DND-41 (cell line): ENCODE data around the gene ZMIZ1.

Experiments used
- ATAC-seq: fragments of 200-7000 bp; cut with Tn5 transposase; 3 replicates; pipeline ENCODE4 v1.9.1; 2021; ENCODE audit warnings: low read depth; ENCODE audit not compliant: insufficient read depth
- DNase-seq: peaks from one replicate; pipeline ENCODE4 v3.0.0-alpha.2; 2020
- H2AFZ ChIP-seq: 2 replicates; pipeline ENCODE4 v1.6.0; 2012; ENCODE audit warnings: low read depth, low read length
- H3K27ac ChIP-seq: 2 replicates; pipeline ENCODE4 v1.5.1; 2012; ENCODE audit warnings: low read length, inconsistent platforms
- H3K27me3 ChIP-seq: fragments of 200-600 bp; sonication (generic); 2 replicates; pipeline ENCODE4 v1.6.0; 2012; ENCODE audit warnings: low read length, mild to moderate bottlenecking, inconsistent platforms; ENCODE audit not compliant: insufficient read depth, poor library complexity
- H3K36me3 ChIP-seq: 2 replicates; pipeline ENCODE4 v1.5.1; 2012; ENCODE audit warnings: low read length, inconsistent platforms; ENCODE audit not compliant: insufficient read depth
- H3K4me1 ChIP-seq: 2 replicates; pipeline ENCODE4 v1.5.1; 2012; ENCODE audit warnings: mild to moderate bottlenecking, low read length; ENCODE audit not compliant: insufficient read depth
- H3K4me2 ChIP-seq: 2 replicates; pipeline ENCODE4 v1.6.0; 2012; ENCODE audit warnings: mild to moderate bottlenecking, moderate library complexity, low read length, inconsistent platforms; ENCODE audit not compliant: insufficient read depth
- H3K4me3 ChIP-seq, 2 experiments: fragments of 200-600 bp in 1 of 2; shearing (Covaris generic) in 1 of 2; 2 replicates each; pipeline ENCODE4 v1.5.1; 2012 to 2016; ENCODE audit warnings: inconsistent platforms in 2 of 2, low read length in 2 of 2, mild to moderate bottlenecking in 2 of 2, low read depth in 1 of 2, moderate library complexity in 1 of 2
- H3K79me2 ChIP-seq: 2 replicates; pipeline ENCODE4 v1.6.0; 2012; ENCODE audit warnings: low read length, inconsistent platforms; ENCODE audit not compliant: insufficient read depth
- H3K9ac ChIP-seq: 2 replicates; pipeline ENCODE4 v1.6.0; 2012; ENCODE audit warnings: low read depth, mild to moderate bottlenecking, inconsistent platforms, low read length, moderate library complexity
- H3K9me3 ChIP-seq: 2 replicates; pipeline ENCODE4 v1.5.1; 2012; ENCODE audit warnings: low read length, moderate library complexity, mild to moderate bottlenecking, inconsistent platforms; ENCODE audit not compliant: insufficient read depth, severe bottlenecking
- H4K20me1 ChIP-seq: 2 replicates; pipeline ENCODE4 v1.6.0; 2012; ENCODE audit warnings: low read length; ENCODE audit not compliant: insufficient read depth
- CTCF ChIP-seq: IDR thresholded peaks from 2 replicates; pipeline ENCODE4 v1.5.1; 2012; ENCODE audit warnings: borderline replicate concordance, low read length, moderate library complexity, mild to moderate bottlenecking; ENCODE audit not compliant: poor library complexity, severe bottlenecking; ENCODE audit errors: extremely low read depth
- EZH2 ChIP-seq: IDR thresholded peaks from 3 replicates; pipeline ENCODE4 v1.6.1; 2012; ENCODE audit warnings: borderline replicate concordance, low read depth, mild to moderate bottlenecking, moderate library complexity, low read length, inconsistent platforms; ENCODE audit not compliant: severe bottlenecking

The ZMIZ1 gene

GRCh38 chr10:79320316-79320715, 251.6 kb downstream of the ZMIZ1 start:
- Histone ChIP-seq H2AFZ (no peak overlapping the region), H3K36me3 (no peaks in the 10 kb centered on the region), H3K9me3 (no peaks in the 10 kb centered on the region), H3K27ac (no peak overlapping the region), H3K9ac (no peak overlapping the region), H3K4me1 (peaks cover 60% of the 10 kb centered on the region), H3K27me3 (peaks cover 23% of the 10 kb centered on the region), H4K20me1 (peaks cover 80% of the 10 kb centered on the region), H3K79me2 (no peaks in the 10 kb centered on the region), H3K4me3 (no peak overlapping the region), H3K4me2 (no peak overlapping the region)
- no peak for DNase-seq
- TF ChIP-seq CTCF (no peak), EZH2 (no peak)
- ATAC-seq, result no peak

DNA sequence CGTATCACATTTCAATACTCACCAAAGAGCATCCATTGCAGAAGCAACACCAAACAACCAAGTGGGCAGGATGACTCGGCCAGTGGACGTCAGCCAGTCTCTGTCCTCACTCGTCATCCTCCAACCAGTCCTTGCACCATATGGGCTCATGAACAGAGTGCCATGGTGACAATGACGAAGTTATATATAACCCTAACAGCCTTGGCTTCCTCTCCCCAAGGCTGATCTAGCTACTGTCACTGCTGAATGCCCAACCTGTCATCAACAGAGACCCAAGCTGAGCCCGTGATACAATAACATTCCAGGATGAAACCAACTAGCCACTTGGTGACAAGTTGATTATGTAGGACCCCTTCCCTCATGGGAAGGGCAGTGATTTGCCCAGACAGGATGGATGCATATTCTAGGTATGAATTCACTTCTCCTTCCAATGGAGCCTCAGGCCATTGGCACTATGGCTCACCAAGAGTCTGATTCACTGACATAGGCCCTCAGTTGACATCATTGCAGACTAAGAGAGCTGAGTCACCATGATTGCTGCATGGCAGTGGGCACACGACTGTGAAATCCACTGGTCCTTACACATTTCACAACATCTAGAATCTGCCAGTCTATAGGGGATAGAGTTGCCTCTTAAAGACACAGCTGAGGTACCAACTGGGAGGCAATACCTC, 252.2 kb downstream of the ZMIZ1 start:
- peaks cover 23% of the 10 kb centered on the region for H3K27me3 ChIP-seq
- no peak overlapping the region for H3K4me2 ChIP-seq
- H3K9ac ChIP-seq, result no peak overlapping the region
- DNase-seq, result no peak
- no peak overlapping the region for H3K27ac ChIP-seq
- H3K36me3 ChIP-seq, result no peaks in the 10 kb centered on the region
- no peak overlapping the region for H3K4me3 ChIP-seq
- no peak for TF ChIP-seq EZH2
- no peak for TF ChIP-seq CTCF
- ATAC-seq, result no peak
- peaks cover 78% of the 10 kb centered on the region for H4K20me1 ChIP-seq
- H3K79me2 ChIP-seq, result no peaks in the 10 kb centered on the region
- H3K9me3 ChIP-seq, result no peaks in the 10 kb centered on the region
- H2AFZ ChIP-seq, result no peak overlapping the region
- peaks cover 55% of the 10 kb centered on the region for H3K4me1 ChIP-seq

DNA sequence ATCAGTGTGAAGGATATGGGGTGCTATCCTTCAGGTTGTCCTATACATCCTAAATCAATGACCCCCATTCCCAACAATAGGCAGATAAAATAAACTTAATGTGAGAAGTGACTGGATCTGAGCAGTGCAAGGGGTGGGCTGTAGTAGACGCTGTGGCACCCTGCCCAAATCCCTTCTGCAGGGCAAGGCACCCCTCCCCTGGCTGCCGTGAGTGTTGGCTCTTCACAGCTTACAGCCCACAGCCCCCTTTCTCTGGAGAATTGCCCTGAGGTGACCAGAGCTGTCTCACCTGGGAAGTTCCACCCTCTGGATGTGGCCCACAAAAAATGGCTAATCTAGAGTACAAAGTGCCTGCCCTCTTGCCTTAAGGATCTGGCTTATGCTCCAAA, 252.7 kb downstream of the ZMIZ1 start:
- ATAC-seq (no peak), DNase-seq (no peak)
- H2AFZ ChIP-seq, result no peak overlapping the region
- H3K4me3 ChIP-seq, result no peak overlapping the region
- H3K79me2 ChIP-seq, result no peaks in the 10 kb centered on the region
- H3K4me2 ChIP-seq, result no peak overlapping the region
- H3K4me1 ChIP-seq, result peaks cover 50% of the 10 kb centered on the region
- peaks cover 81% of the 10 kb centered on the region for H4K20me1 ChIP-seq
- H3K36me3 ChIP-seq, result no peaks in the 10 kb centered on the region
- H3K27me3 ChIP-seq, result peaks cover 23% of the 10 kb centered on the region
- TF ChIP-seq EZH2 (no peak), CTCF (no peak)
- H3K27ac ChIP-seq, result no peak overlapping the region
- H3K9ac ChIP-seq, result no peak overlapping the region
- no peaks in the 10 kb centered on the region for H3K9me3 ChIP-seq
